ENCODE results near the gene SLC35F1. TPM values are rescaled to one million over a fixed set of nuclear protein-coding genes. Genes with fewer than 3 reads are reported as not detected.

The SLC35F1 gene
- total RNA-seq, 2 donors from 2014 or later: under 0.01 to 0.78 TPM

DNA sequence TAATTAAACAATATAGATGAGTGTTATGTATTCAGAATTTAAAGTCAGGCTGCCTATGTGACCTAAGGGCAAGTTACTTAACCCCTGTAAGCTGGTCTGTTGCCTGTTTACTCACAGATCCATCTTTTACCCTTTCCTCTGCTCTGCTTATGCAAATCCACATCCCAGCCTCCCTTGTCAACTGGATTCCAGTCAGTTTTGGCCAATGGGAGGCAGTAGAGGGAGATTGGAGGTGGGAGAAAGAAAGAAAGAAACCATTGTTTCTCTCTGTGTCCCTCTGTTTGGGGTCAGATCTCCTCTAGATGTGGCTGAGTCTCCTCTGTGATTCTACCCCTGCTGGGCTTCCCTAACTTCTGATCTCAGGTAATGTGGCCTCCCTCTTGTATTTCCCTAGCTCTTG, 374.2 kb downstream of the SLC35F1 start:
- intact Hi-C loops (cut with DNase I): no loop called here
- DNase-seq: no peak
- Histone ChIP-seq H3K4me1 (no peaks in the 10 kb centered on the region), H3K36me3 (replicated peaks in 1 of 2; ENCODE audit: insufficient read depth in 1 of 2, low read depth in 2 of 2) (no peaks in the 10 kb centered on the region), H3K27me3 (no peaks in the 10 kb centered on the region), H3K4me3 (no peak overlapping the region), H3K9me3 (no peaks in the 10 kb centered on the region), H3K27ac (no peak overlapping the region)
- no peak for TF ChIP-seq POLR2A (IDR thresholded peaks at IDR 0.05)
- TF ChIP-seq, protein P1, sequence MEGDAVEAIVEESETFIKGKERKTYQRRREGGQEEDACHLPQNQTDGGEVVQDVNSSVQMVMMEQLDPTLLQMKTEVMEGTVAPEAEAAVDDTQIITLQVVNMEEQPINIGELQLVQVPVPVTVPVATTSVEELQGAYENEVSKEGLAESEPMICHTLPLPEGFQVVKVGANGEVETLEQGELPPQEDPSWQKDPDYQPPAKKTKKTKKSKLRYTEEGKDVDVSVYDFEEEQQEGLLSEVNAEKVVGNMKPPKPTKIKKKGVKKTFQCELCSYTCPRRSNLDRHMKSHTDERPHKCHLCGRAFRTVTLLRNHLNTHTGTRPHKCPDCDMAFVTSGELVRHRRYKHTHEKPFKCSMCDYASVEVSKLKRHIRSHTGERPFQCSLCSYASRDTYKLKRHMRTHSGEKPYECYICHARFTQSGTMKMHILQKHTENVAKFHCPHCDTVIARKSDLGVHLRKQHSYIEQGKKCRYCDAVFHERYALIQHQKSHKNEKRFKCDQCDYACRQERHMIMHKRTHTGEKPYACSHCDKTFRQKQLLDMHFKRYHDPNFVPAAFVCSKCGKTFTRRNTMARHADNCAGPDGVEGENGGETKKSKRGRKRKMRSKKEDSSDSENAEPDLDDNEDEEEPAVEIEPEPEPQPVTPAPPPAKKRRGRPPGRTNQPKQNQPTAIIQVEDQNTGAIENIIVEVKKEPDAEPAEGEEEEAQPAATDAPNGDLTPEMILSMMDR (IDR thresholded peaks at IDR 0.05): no peak
- ATAC-seq: no peak

GRCh38 chr6:118283766-118284165, 376.7 kb downstream of the SLC35F1 start:
- Histone ChIP-seq H3K27me3 (no peaks in the 10 kb centered on the region), H3K4me3 (no peak overlapping the region), H3K9me3 (no peaks in the 10 kb centered on the region), H3K4me1 (no peaks in the 10 kb centered on the region), H3K36me3 (replicated peaks in 1 of 2; ENCODE audit: insufficient read depth in 1 of 2, low read depth in 2 of 2) (no peaks in the 10 kb centered on the region), H3K27ac (no peak overlapping the region)
- whole genome bisulfite sequencing, 2 donors: 13 to 17% methylated on average over 8 of the region's 8 CpGs
- TF ChIP-seq, protein P1 (IDR thresholded peaks at IDR 0.05): peak; percentile 28 to 75 (median 68)
- TF ChIP-seq POLR2A (IDR thresholded peaks at IDR 0.05): no peak
- peak; percentile 54 to 71 (median 62) for DNase-seq
- peak; percentile 70 for ATAC-seq
- intact Hi-C loops (cut with DNase I): no loop called here

- H3K27ac ChIP-seq: no peak overlapping the region
- no peaks in the 10 kb centered on the region for H3K27me3 ChIP-seq
- intact Hi-C loops (cut with DNase I): no loop called here
- 78 to 79% methylated on average over 5 of the region's 5 CpGs for WGBS, 2 donors
- H3K36me3 ChIP-seq (replicated peaks in 1 of 2; ENCODE audit: insufficient read depth in 1 of 2, low read depth in 2 of 2): no peaks in the 10 kb centered on the region
- H3K4me1 ChIP-seq: no peaks in the 10 kb centered on the region
- no peak for ATAC-seq
- DNase-seq: no peak
- H3K4me3 ChIP-seq: no peak overlapping the region
- no peaks in the 10 kb centered on the region for H3K9me3 ChIP-seq
- TF ChIP-seq, protein P1 (IDR thresholded peaks at IDR 0.05): peak in 1 of 7 experiments; percentile 9
- TF ChIP-seq POLR2A (IDR thresholded peaks at IDR 0.05): no peak
Measured at GRCh38 chr6:118284736-118285360, 377.8 kb downstream of the SLC35F1 start.

DNA sequence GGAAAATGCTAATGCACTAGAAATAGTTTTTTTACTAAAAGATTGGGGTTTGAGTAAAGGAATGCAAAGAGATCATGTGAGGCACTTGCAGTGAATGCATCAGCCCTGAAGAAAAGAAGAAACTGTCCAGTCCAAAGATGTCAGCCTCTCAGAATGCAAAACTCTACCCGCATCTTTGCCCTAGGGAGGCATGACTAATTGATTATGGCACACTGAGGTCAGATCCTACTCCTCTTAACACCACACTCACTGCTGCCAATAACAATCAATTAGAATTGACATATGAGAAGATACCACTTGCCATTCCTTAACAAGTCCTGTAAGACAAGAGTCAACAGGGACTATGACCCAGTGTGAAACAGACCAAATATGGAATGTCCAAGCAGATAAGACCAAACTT, 378.7 kb downstream of the SLC35F1 start:
- ATAC-seq: no peak
- TF ChIP-seq, protein P1 (IDR thresholded peaks at IDR 0.05): no peak
- TF ChIP-seq POLR2A (IDR thresholded peaks at IDR 0.05): no peak
- DNase-seq: no peak
- H3K27me3 ChIP-seq: no peaks in the 10 kb centered on the region
- no peak overlapping the region for H3K27ac ChIP-seq
- no peaks in the 10 kb centered on the region for H3K9me3 ChIP-seq
- no peaks in the 10 kb centered on the region for H3K36me3 ChIP-seq (replicated peaks in 1 of 2; ENCODE audit: insufficient read depth in 1 of 2, low read depth in 2 of 2)
- no peak overlapping the region for H3K4me3 ChIP-seq
- intact Hi-C loops (cut with DNase I): no loop called here
- H3K4me1 ChIP-seq: no peaks in the 10 kb centered on the region
- 77 to 80% methylated on average over 1 of the region's 1 CpG for WGBS, 2 donors
